Neural cell (in vitro differentiated cells): ENCODE data around the gene SAMSN1.

Experiments used
- CTCF ChIP-seq: fragments of 450-650 bp; IDR thresholded peaks from 2 replicates; pipeline ENCODE4 v1.5.1; 2014; ENCODE audit warnings: antibody characterized with exemption, mild to moderate bottlenecking, moderate library complexity; ENCODE audit not compliant: poor library complexity, severe bottlenecking
- EP300 ChIP-seq: fragments of 450-650 bp; conservative IDR thresholded peaks from 2 replicates; pipeline ENCODE4 v1.6.1; 2014; ENCODE audit warnings: antibody characterized with exemption, mild to moderate bottlenecking, moderate library complexity; ENCODE audit not compliant: poor library complexity, severe bottlenecking
- EZH2 ChIP-seq: fragments of 200-600, 300-800 bp; shearing (Covaris generic), sonication (generic); IDR thresholded peaks from 2 replicates; pipeline ENCODE4 v1.6.1; 2014; ENCODE audit warnings: antibody characterized with exemption, low read length, borderline replicate concordance, mild to moderate bottlenecking; ENCODE audit not compliant: insufficient read depth, poor library complexity, severe bottlenecking
- MXI1 ChIP-seq: fragments of 450-650 bp; conservative IDR thresholded peaks from 2 replicates; pipeline ENCODE4 v1.6.1; 2014; ENCODE audit warnings: antibody characterized with exemption, mild to moderate bottlenecking; ENCODE audit not compliant: poor library complexity, severe bottlenecking
- POLR2AphosphoS5 ChIP-seq: IDR thresholded peaks from 2 replicates; pipeline ENCODE4 v1.6.1; 2012
- RAD21 ChIP-seq: fragments of 450-650 bp; conservative IDR thresholded peaks from 2 replicates; pipeline ENCODE4 v1.6.1; 2014; ENCODE audit warnings: antibody characterized with exemption, mild to moderate bottlenecking, moderate library complexity
- REST ChIP-seq: IDR thresholded peaks from 2 replicates; pipeline ENCODE4 v1.6.1; 2012; ENCODE audit warnings: borderline replicate concordance
- SMC3 ChIP-seq: fragments of 450-650 bp; conservative IDR thresholded peaks from 2 replicates; pipeline ENCODE4 v1.6.1; 2014; ENCODE audit warnings: antibody characterized with exemption, mild to moderate bottlenecking, moderate library complexity; ENCODE audit not compliant: poor library complexity
- TAF1 ChIP-seq: IDR thresholded peaks from 2 replicates; pipeline ENCODE4 v1.6.1; 2012; ENCODE audit warnings: low read depth

GRCh38 chr21:14522736-14523135 lies 23.4 kb downstream of the SAMSN1 start:
- TF ChIP-seq CTCF (no peak), MXI1 (no peak), EZH2 (no peak), POLR2AphosphoS5 (no peak), RAD21 (no peak), EP300 (no peak), TAF1 (no peak), REST (no peak), SMC3 (no peak)
